DOHH2 (cell line): Measurements from ENCODE around the gene LTA4H.
"Not testable (repeated sequence)": the region's sequence is repeated elsewhere in the genome, so short reads cannot be mapped to it uniquely, and the experiment has no call there.

ENCODE experiments used
- H3F3A ChIP-seq: fragments of 200-600 bp; sonication (generic), shearing (Covaris generic); 2 replicates; pipeline ENCODE4 v1.6.0; 2016; ENCODE audit warnings: antibody characterized with exemption, mild to moderate bottlenecking; ENCODE audit not compliant: control insufficient read depth, insufficient read depth
- H3K27ac ChIP-seq: fragments of 200-600 bp; sonication (generic); 2 replicates; pipeline ENCODE4 v1.5.1; 2014; ENCODE audit warnings: low read depth, mild to moderate bottlenecking, low read length, moderate library complexity
- H3K27me3 ChIP-seq: fragments of 200-600 bp; sonication (generic); 2 replicates; pipeline ENCODE4 v1.6.1; 2014; ENCODE audit warnings: mild to moderate bottlenecking, low read length, mixed read lengths; ENCODE audit not compliant: control insufficient read depth
- H3K36me3 ChIP-seq: fragments of 200-600 bp; sonication (generic); 2 replicates; pipeline ENCODE4 v1.6.1; 2014; ENCODE audit warnings: mild to moderate bottlenecking, low read length, moderate library complexity, mixed read lengths; ENCODE audit not compliant: control insufficient read depth
- H3K4me1 ChIP-seq: fragments of 200-600 bp; sonication (generic); 2 replicates; pipeline ENCODE4 v1.6.1; 2014; ENCODE audit warnings: mild to moderate bottlenecking, low read length, mixed read lengths; ENCODE audit not compliant: control insufficient read depth
- H3K4me2 ChIP-seq: fragments of 200-600 bp; sonication (generic); 2 replicates; pipeline ENCODE4 v1.6.0; 2014; ENCODE audit warnings: mild to moderate bottlenecking, low read length, moderate library complexity
- H3K4me3 ChIP-seq: fragments of 200-600 bp; sonication (generic); 2 replicates; pipeline ENCODE4 v1.5.1; 2014; ENCODE audit warnings: mild to moderate bottlenecking, low read length, mixed read lengths
- H3K79me2 ChIP-seq: fragments of 200-600 bp; sonication (generic); 2 replicates; pipeline ENCODE4 v1.6.1; 2014; ENCODE audit warnings: mild to moderate bottlenecking, low read length, mixed read lengths; ENCODE audit not compliant: control insufficient read depth
- H3K9me2 ChIP-seq: fragments of 200-600 bp; sonication (generic); replicated peaks from 2 replicates; pipeline ENCODE4 v1.6.1; 2014; ENCODE audit warnings: mild to moderate bottlenecking, low read length, mixed read lengths; ENCODE audit not compliant: control insufficient read depth
- H3K9me3 ChIP-seq: fragments of 200-600 bp; sonication (generic); 2 replicates; pipeline ENCODE4 v1.6.1; 2014; ENCODE audit warnings: antibody characterized with exemption, low read length, mixed read lengths; ENCODE audit not compliant: control insufficient read depth, insufficient read depth
- H4K20me1 ChIP-seq: fragments of 200-600 bp; sonication (generic); 2 replicates; pipeline ENCODE4 v1.6.0; 2014; ENCODE audit warnings: low read depth, mild to moderate bottlenecking, antibody characterized with exemption, low read length, moderate library complexity; ENCODE audit not compliant: control insufficient read depth, insufficient read depth
- EZH2phosphoT487 ChIP-seq: fragments of 200-600 bp; sonication (generic); IDR thresholded peaks from 2 replicates; pipeline ENCODE4 v1.6.1; 2017; ENCODE audit warnings: borderline replicate concordance, mild to moderate bottlenecking, antibody characterized with exemption, low read length, moderate library complexity, mixed read lengths
- TF ChIP-seq, protein P1 (sequence below): fragments of 200-600 bp; sonication (generic); IDR thresholded peaks from one replicate; pipeline ENCODE4 v1.5.1; 2014; ENCODE audit warnings: antibody characterized with exemption, mild to moderate bottlenecking, low read depth, low read length; ENCODE audit not compliant: poor library complexity, severe bottlenecking

LTA4H gene

DNA sequence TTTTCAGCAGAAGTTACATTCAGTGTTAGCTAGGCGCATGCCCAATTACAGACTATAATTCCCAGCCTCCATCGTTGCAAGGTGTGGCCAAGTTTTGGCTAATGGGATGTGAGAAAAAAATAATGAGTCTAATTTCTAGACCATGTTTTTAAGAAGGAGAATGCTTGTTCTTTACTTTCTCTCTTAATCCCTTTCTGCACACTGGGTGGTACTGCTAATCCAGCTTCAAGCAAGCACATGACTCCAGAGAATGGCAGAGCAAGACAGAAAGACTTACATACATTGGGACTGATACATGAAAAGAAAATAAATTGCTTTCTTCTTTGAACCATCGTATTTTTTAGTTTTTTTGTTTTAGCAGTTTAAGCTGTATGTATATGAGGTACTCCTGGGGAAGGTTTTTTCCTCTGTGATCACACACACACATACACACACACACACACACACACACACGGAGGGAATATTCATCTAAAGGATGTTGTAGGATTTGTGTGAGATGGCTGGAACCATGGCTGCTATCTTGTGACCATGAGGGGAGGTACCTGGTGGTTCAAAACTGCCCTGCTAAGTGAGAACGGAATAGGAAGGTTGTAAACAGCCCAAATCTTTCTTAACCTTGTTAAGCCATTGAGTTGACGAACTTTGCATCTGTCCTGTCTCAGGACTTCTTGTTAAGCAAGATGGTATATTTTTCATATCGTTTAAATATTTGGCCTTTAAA is 34.3 kb upstream of the LTA4H start:
- peaks cover 18% of the 10 kb centered on the region for H3K4me1 ChIP-seq
- no peak overlapping the region for H3K27ac ChIP-seq
- no peaks in the 10 kb centered on the region for H3K79me2 ChIP-seq
- H3F3A ChIP-seq, result no peaks in the 10 kb centered on the region
- TF ChIP-seq, protein P1, sequence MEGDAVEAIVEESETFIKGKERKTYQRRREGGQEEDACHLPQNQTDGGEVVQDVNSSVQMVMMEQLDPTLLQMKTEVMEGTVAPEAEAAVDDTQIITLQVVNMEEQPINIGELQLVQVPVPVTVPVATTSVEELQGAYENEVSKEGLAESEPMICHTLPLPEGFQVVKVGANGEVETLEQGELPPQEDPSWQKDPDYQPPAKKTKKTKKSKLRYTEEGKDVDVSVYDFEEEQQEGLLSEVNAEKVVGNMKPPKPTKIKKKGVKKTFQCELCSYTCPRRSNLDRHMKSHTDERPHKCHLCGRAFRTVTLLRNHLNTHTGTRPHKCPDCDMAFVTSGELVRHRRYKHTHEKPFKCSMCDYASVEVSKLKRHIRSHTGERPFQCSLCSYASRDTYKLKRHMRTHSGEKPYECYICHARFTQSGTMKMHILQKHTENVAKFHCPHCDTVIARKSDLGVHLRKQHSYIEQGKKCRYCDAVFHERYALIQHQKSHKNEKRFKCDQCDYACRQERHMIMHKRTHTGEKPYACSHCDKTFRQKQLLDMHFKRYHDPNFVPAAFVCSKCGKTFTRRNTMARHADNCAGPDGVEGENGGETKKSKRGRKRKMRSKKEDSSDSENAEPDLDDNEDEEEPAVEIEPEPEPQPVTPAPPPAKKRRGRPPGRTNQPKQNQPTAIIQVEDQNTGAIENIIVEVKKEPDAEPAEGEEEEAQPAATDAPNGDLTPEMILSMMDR, result no peak
- TF ChIP-seq EZH2phosphoT487, result no peak
- no peaks in the 10 kb centered on the region for H3K36me3 ChIP-seq
- H3K27me3 ChIP-seq, result no peaks in the 10 kb centered on the region
- H3K4me3 ChIP-seq, result no peak overlapping the region
- no peaks in the 10 kb centered on the region for H4K20me1 ChIP-seq
- no peaks in the 10 kb centered on the region for H3K9me3 ChIP-seq
- H3K9me2 ChIP-seq, result no peaks in the 10 kb centered on the region
- H3K4me2 ChIP-seq, result no peak overlapping the region

DNA sequence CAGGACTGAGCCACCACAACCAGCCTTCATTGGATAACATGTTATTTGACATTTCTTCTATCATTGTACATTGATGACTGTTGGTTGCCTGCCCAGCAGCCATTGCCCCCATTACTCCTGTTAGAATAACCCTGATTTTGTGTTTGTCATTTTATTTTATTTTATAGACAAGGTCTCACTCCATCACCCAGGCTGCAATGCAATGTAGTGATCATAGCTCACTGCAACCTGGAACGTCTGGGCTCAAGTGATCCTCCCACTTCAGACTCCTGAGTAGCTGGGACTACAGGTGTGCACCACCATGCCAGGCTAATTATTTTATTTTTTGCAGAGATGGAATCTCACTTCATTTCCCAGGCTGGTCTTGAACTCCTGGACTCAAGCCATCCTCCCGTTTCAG is 33.2 kb upstream of the LTA4H start:
- H3K27me3 ChIP-seq, result no peaks in the 10 kb centered on the region
- H3K4me3 ChIP-seq, result no peak overlapping the region
- no peaks in the 10 kb centered on the region for H3K9me3 ChIP-seq
- no peaks in the 10 kb centered on the region for H4K20me1 ChIP-seq
- no peaks in the 10 kb centered on the region for H3F3A ChIP-seq
- no peaks in the 10 kb centered on the region for H3K79me2 ChIP-seq
- TF ChIP-seq EZH2phosphoT487, result no peak
- TF ChIP-seq, protein P1, result no peak
- no peaks in the 10 kb centered on the region for H3K36me3 ChIP-seq
- no peak overlapping the region for H3K27ac ChIP-seq
- no peak overlapping the region for H3K4me2 ChIP-seq
- no peaks in the 10 kb centered on the region for H3K9me2 ChIP-seq
- H3K4me1 ChIP-seq, result peaks cover 28% of the 10 kb centered on the region

DNA sequence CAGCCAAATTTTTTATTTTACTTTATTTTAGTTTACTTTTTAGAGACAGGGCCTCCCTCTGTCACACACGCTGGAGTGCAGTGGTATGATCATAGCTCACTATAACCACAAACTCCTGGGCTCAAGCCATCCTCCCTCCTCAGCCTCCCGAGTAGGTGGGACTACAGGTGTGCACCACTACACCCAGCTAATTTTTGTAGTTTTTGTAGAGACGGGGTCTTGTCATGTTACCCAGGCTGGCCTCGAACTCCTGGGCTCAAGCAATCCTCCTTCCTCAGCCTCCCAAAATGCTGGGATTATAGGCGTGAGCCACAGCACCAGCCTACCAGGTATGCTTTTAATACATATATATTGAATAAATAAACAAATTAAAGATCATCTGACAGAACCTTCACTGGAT is 32.7 kb upstream of the LTA4H start:
- Histone ChIP-seq H3F3A (no peaks in the 10 kb centered on the region), H3K9me2 (no peaks in the 10 kb centered on the region), H3K27me3 (no peaks in the 10 kb centered on the region), H3K4me1 (peaks cover 32% of the 10 kb centered on the region), H3K4me3 (no peak overlapping the region), H3K4me2 (no peak overlapping the region), H3K36me3 (no peaks in the 10 kb centered on the region), H3K79me2 (no peaks in the 10 kb centered on the region), H3K9me3 (no peaks in the 10 kb centered on the region), H4K20me1 (no peaks in the 10 kb centered on the region), H3K27ac (no peak overlapping the region)
- no peak for TF ChIP-seq EZH2phosphoT487
- TF ChIP-seq, protein P1, result no peak

DNA sequence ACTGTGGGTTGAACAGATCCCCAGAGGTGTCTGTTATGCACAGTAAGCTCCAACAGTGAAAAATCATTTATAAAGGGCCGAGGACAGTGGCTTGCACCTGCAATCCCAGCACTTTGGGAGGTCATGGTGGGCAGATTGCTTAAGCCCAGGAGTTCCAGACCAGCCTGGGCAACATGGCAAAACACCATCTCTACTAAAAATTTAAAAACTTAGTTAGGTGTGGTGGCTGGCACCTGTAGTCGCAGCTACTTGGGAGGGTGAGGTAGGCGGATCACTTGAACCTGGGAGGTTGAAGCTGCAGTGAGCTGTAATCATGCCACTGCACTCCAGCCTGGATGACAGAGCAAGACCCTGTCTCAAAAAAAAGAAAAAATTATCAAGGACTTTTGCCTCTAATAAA is 30.4 kb upstream of the LTA4H start:
- H3K9me3 ChIP-seq, H3K4me2 ChIP-seq, H3K79me2 ChIP-seq, H3K4me3 ChIP-seq, H3K27me3 ChIP-seq, H3F3A ChIP-seq, H4K20me1 ChIP-seq, H3K9me2 ChIP-seq, H3K27ac ChIP-seq, H3K36me3 ChIP-seq: not testable (repeated sequence)
- H3K4me1 ChIP-seq, result peaks cover 37% of the 10 kb centered on the region
